ENCODE results near the gene GPR153. TPM values are rescaled to one million over a fixed set of nuclear protein-coding genes. Genes with fewer than 3 reads are reported as not detected.
"Not testable (repeated sequence)": the region's sequence is repeated elsewhere in the genome, so short reads cannot be mapped to it uniquely, and the experiment has no call there.

GPR153 gene
- total and polyA plus RNA-seq, 2 donors from 2014 or later = 1.1 to 8.6 TPM

DNA sequence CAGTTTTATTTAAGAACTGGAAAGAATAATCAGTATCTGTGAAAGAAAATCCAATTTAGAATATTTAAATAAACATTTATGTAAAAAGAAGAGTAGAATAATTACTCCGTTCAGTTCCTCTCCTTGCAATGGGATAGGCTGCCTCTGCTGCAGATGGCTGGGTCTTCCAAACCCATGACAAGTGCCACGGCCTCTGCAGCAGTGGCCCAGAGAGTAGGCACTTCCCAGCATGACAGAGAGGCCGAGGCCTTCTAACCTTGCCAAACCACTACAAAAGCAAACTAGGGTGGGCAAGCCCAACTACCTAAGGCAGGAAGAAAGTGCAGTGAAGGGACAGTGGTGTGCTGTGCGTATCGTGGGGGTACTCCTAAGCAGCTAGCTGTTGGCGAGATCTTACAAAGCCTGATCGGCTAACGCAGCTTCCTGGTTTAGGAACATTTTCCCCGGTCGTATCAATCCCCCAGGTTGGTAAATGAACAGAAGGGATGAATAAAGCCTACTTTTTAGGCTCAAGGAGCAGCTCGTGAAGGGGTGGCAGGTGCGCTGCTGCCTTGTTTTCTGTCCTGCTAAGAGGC, 39.6 kb downstream of the GPR153 start:
- Histone ChIP-seq H3K27me3 (ENCODE audit: control insufficient read depth, insufficient read depth, low read length) (no peaks in the 10 kb centered on the region), H3K27ac (ENCODE audit: low read depth in 2 of 2, low read length in 2 of 2) (no peak overlapping the region), H3K4me1 (ENCODE audit: control insufficient read depth in 2 of 3, insufficient read depth in 2 of 3, low read depth in 1 of 3, low read length in 3 of 3) (peaks cover 0 to 24% (median 6%) of the 10 kb centered on the region in 3 donors), H3K9ac (ENCODE audit: low read length in 3 of 3) (no peak overlapping the region), H3K4me3 (ENCODE audit: low read length in 3 of 3) (no peak overlapping the region), H3K36me3 (ENCODE audit: control insufficient read depth in 2 of 3, insufficient read depth in 3 of 3, low read length in 3 of 3) (peaks cover 0 to 18% (median 17%) of the 10 kb centered on the region in 3 donors), H3K9me3 (ENCODE audit: control insufficient read depth in 2 of 3, insufficient read depth in 1 of 3, low read length in 3 of 3) (no peaks in the 10 kb centered on the region)
- FAIRE-seq = no peak
- TF ChIP-seq, protein P1, sequence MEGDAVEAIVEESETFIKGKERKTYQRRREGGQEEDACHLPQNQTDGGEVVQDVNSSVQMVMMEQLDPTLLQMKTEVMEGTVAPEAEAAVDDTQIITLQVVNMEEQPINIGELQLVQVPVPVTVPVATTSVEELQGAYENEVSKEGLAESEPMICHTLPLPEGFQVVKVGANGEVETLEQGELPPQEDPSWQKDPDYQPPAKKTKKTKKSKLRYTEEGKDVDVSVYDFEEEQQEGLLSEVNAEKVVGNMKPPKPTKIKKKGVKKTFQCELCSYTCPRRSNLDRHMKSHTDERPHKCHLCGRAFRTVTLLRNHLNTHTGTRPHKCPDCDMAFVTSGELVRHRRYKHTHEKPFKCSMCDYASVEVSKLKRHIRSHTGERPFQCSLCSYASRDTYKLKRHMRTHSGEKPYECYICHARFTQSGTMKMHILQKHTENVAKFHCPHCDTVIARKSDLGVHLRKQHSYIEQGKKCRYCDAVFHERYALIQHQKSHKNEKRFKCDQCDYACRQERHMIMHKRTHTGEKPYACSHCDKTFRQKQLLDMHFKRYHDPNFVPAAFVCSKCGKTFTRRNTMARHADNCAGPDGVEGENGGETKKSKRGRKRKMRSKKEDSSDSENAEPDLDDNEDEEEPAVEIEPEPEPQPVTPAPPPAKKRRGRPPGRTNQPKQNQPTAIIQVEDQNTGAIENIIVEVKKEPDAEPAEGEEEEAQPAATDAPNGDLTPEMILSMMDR (IDR thresholded peaks at IDR 0.05; ENCODE audit: borderline replicate concordance, extremely low read depth, insufficient read depth) = no peak
- DNase-seq = peak in 1 of 5 donors; percentile 12
- intact Hi-C loops (cut with DNase I) = no loop called here

DNA sequence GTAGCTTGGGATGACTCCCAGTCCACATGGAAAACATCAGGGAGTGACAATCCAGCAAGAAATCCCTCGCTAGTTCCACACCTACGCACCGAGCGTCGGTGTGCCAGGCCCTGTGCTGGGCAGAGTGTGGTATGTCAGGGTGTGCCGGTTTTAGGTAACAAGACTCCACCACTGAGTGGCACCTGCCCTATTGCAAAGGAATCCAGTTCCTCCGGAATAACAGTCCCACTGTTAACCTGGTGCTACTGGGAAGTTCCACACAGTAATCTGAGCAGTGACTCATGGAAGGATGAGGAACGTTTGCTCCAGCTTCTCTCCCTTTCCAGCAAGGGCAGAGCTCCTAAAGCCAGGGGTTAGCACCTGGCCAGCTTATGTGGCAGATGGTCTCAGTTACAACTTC, 40.7 kb downstream of the GPR153 start:
- Histone ChIP-seq H3K4me1 (ENCODE audit: control insufficient read depth in 2 of 3, insufficient read depth in 2 of 3, low read depth in 1 of 3, low read length in 3 of 3) (peaks cover 0 to 20% (median 6%) of the 10 kb centered on the region in 3 donors), H3K9ac (ENCODE audit: low read length in 3 of 3) (no peak overlapping the region), H3K9me3 (ENCODE audit: control insufficient read depth in 2 of 3, insufficient read depth in 1 of 3, low read length in 3 of 3) (no peaks in the 10 kb centered on the region), H3K27ac (ENCODE audit: low read depth in 2 of 2, low read length in 2 of 2) (no peak overlapping the region), H3K27me3 (ENCODE audit: control insufficient read depth, insufficient read depth, low read length) (no peaks in the 10 kb centered on the region), H3K4me3 (ENCODE audit: low read length in 3 of 3) (no peak overlapping the region), H3K36me3 (ENCODE audit: control insufficient read depth in 2 of 3, insufficient read depth in 3 of 3, low read length in 3 of 3) (peaks cover 0 to 18% (median 16%) of the 10 kb centered on the region in 3 donors)
- DNase-seq (peak in 1 of 5 donors; percentile 30), FAIRE-seq (no peak)
- intact Hi-C loops (cut with DNase I) = no loop called here
- TF ChIP-seq, protein P1 (IDR thresholded peaks at IDR 0.05; ENCODE audit: borderline replicate concordance, extremely low read depth, insufficient read depth) = no peak

DNA sequence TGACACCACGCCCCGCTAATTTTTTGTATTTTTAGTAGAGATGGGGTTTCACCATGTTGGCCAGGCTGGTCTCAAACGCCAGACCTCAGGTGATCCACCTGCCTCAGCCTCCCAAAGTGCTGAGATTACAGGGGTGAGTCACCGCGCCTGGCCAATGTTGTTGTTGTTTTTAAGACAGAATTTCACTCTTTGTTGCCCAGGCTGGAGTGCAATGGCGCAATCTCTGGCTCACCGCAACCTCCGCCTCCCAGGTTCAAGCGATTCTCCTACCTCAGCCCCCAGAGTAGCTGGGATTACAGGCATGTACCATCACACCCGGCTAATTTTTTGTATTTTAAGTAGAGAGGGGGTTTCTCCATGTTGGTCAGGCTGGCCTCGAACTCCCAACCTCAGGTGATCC, 41.3 kb downstream of the GPR153 start:
- DNase-seq = peak in 1 of 5 donors; percentile 29

DNA sequence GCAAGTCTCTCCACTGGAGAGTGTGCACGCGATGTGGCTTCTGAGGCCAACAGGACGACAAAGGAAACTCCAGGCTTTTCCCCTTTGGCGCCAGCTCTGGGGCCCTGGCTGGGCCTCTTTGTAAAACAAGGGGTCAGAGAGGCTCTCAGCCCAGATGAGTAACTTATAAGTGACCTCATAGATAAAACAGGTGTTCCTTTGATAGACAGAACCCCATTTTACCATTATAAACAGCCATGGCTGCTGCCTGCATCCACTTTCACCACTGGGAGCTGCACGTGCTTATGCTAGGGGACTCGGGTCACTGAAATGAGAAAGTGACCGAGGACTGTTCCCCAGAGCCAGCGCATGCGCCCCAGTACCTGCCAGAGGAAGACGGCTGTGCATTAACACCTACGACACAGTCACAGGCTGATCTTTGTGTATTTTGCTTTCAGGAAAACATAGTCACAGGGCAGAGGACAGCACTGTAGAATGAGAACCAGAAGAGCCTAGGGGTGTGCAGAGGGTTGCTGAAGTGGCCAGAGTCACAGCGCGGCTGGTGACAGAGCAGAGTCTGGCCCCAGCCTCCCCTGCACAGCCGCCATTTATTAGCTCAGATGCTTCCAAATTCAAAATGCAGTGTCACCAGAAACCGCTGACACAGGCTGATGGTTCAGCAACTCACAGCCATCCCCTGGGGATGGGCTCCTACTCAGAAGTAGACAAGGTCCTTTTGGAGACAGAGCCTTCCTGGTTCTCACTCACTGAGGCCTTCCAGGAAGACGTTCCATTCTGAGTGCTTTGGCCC, 42.3 kb downstream of the GPR153 start:
- no peak overlapping the region for H3K9ac ChIP-seq (ENCODE audit: low read length in 3 of 3)
- peaks cover 0 to 6% (median 2%) of the 10 kb centered on the region in 3 donors for H3K36me3 ChIP-seq (ENCODE audit: control insufficient read depth in 2 of 3, insufficient read depth in 3 of 3, low read length in 3 of 3)
- no peak for FAIRE-seq
- H3K27me3 ChIP-seq (ENCODE audit: control insufficient read depth, insufficient read depth, low read length) = no peaks in the 10 kb centered on the region
- peaks cover 0 to 7% (median 4%) of the 10 kb centered on the region in 3 donors for H3K4me1 ChIP-seq (ENCODE audit: control insufficient read depth in 2 of 3, insufficient read depth in 2 of 3, low read depth in 1 of 3, low read length in 3 of 3)
- TF ChIP-seq, protein P1 (IDR thresholded peaks at IDR 0.05; ENCODE audit: borderline replicate concordance, extremely low read depth, insufficient read depth) = no peak
- H3K27ac ChIP-seq (ENCODE audit: low read depth in 2 of 2, low read length in 2 of 2) = no peak overlapping the region
- H3K9me3 ChIP-seq (ENCODE audit: control insufficient read depth in 2 of 3, insufficient read depth in 1 of 3, low read length in 3 of 3) = no peaks in the 10 kb centered on the region
- H3K4me3 ChIP-seq (ENCODE audit: low read length in 3 of 3) = no peak overlapping the region
- intact Hi-C loops (cut with DNase I) = no loop called here
- DNase-seq = peak in 1 of 5 donors; percentile 43

More for the DNA sequence above, 41.3 kb downstream of the GPR153 start:
- H3K9ac ChIP-seq (ENCODE audit: low read length in 3 of 3); H3K27ac ChIP-seq (ENCODE audit: low read depth in 2 of 2, low read length in 2 of 2); FAIRE-seq; intact Hi-C loops (cut with DNase I); H3K27me3 ChIP-seq (ENCODE audit: control insufficient read depth, insufficient read depth, low read length); H3K9me3 ChIP-seq (ENCODE audit: control insufficient read depth in 2 of 3, insufficient read depth in 1 of 3, low read length in 3 of 3); H3K4me3 ChIP-seq (ENCODE audit: low read length in 3 of 3): not testable (repeated sequence)
- Histone ChIP-seq H3K36me3 (ENCODE audit: control insufficient read depth in 2 of 3, insufficient read depth in 3 of 3, low read length in 3 of 3) (peaks cover 0 to 15% (median 13%) of the 10 kb centered on the region in 3 donors), H3K4me1 (ENCODE audit: control insufficient read depth in 2 of 3, insufficient read depth in 2 of 3, low read depth in 1 of 3, low read length in 3 of 3) (peaks cover 0 to 14% (median 6%) of the 10 kb centered on the region in 3 donors)
